Femur (tissue), 1 donor: Measurements from ENCODE around the gene ULK3.

Experiments used
- DNase-seq: peaks from one replicate; pipeline ENCODE4 v3.0.0-alpha.2; 2017

ULK3 gene

GRCh38 chr15:74838746-74839525 is 4.0 kb downstream of the ULK3 start:
- no peak for DNase-seq

- no peak for DNase-seq
Observed at GRCh38 chr15:74838137-74838516, 4.8 kb downstream of the ULK3 start.

GRCh38 chr15:74837482-74838136 is 5.3 kb downstream of the ULK3 start:
- no peak for DNase-seq

GRCh38 chr15:74836846-74837245 is 6.1 kb downstream of the ULK3 start:
- DNase-seq, result no peak

- no peak for DNase-seq
Observed at GRCh38 chr15:74835312-74835823, 7.6 kb downstream of the ULK3 start.

- no peak for DNase-seq
Observed at GRCh38 chr15:74833376-74834107, 9.4 kb downstream of the ULK3 start.

- DNase-seq, result no peak
Observed at GRCh38 chr15:74832826-74833225, 10.1 kb downstream of the ULK3 start.

- no peak for DNase-seq
Observed at GRCh38 chr15:74831813-74832495, 11.0 kb downstream of the ULK3 start.

GRCh38 chr15:74830868-74831267 is 12.1 kb downstream of the ULK3 start:
- DNase-seq, result peak; percentile 64

- DNase-seq, result no peak
Observed at GRCh38 chr15:74829991-74830390, 13.0 kb downstream of the ULK3 start.

GRCh38 chr15:74829486-74829885 is 13.5 kb downstream of the ULK3 start:
- DNase-seq, result no peak

- DNase-seq, result no peak
Observed at GRCh38 chr15:74828835-74829234, 14.1 kb downstream of the ULK3 start.

GRCh38 chr15:74827614-74828013 is 15.3 kb downstream of the ULK3 start:
- no peak for DNase-seq

GRCh38 chr15:74826921-74827320 is 16.0 kb downstream of the ULK3 start:
- DNase-seq, result no peak

GRCh38 chr15:74826364-74826819 is 16.6 kb downstream of the ULK3 start, which contains the start of gene CPLX3:
Gene CPLX3, plus strand, starts transcription at chr15:74826627. Its CDS starts 77 bp downstream, at chr15:74826704.
- DNase-seq, result peak; percentile 64

GRCh38 chr15:74825866-74826265 is 17.1 kb downstream of the ULK3 start:
- no peak for DNase-seq

- no peak for DNase-seq
Observed at GRCh38 chr15:74824976-74825375, 18.0 kb downstream of the ULK3 start.

- no peak for DNase-seq
Observed at GRCh38 chr15:74823324-74823723, 19.6 kb downstream of the ULK3 start.

- DNase-seq, result no peak
Observed at GRCh38 chr15:74822233-74822632, 20.7 kb downstream of the ULK3 start.

GRCh38 chr15:74821790-74822158 is 21.2 kb downstream of the ULK3 start:
- DNase-seq, result no peak

- no peak for DNase-seq
Observed at GRCh38 chr15:74821091-74821789, 21.7 kb downstream of the ULK3 start.

GRCh38 chr15:74820056-74820455 is 22.9 kb downstream of the ULK3 start:
- DNase-seq, result no peak
